SHP77 treated with DMSO at 0.1 percent for 48 hours (cell line): ENCODE data around the gene NGDN.

Source experiments
- DNase-seq: peaks from one replicate; lab custom pipeline; 2025; lab: John Stamatoyannopoulos, UW

Gene NGDN

DNA sequence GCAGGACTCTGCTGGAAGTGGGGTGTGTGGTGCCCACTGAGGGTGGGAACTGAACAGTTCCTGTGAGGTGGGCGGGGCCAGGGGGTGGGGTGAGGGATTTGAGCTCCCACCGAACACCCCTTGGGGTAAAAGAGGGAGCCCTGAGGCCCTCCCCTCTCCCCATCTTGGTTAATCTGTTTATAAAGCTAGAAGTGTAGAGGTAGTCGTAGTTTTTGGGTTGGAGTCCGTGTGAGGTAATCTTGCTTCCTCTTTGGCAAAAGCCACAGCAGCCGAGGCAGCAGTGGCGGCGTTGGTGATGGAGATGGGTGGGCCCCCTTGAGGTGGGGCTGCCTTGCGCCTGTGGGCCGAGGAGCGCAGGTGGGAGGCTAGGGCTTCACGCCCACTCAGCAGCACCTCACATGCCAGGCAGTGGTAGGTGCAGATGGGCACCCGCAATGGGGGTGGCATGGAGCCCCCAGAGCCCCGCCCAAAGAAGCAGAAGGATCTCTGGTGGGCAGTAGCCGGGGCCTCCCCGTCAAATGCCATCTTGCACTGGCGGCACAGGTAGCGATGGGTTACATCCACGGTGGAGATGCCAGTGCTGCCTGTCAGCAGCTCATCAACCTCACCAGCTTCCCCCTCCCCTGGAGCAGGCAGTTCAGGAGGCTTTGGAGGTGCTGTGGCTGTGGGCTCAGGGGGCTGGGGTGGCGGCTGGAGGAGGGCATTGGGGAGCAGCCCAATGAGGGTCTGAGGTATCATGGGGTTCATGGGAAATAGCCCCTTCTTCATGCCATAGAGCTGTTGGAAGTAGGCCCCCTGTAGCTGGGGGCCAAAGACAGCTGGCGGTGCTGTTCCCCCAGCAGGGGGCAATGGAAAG lies 52.5 kb downstream of the NGDN start:
- no peak for DNase-seq

DNA sequence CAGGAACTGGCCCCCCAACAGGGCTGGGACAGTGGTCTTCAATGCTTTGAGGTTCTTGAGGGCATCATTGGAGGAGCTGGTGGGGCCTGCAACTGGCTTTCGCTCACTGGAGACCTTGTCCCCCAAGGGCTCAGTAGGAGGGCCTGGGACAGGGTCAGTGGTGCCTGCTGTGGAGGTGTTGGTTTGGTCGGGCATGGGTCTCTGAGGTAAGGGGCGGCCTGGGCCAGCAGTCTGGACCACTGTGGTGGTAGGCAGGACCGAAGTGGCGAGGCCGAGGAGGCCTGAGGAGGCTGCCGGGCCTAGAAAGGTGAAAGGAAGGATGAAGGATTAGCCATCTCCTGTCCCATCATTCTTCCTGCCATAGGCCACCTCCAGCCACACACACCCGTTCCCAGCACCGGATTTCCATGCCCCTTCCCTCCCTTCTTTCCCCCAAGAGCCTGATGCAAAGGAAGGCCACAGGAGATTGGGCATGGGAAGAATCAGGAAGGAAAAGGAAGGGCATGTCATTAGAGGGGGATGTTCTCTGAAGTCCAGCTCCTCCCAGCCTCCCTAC lies 53.2 kb downstream of the NGDN start:
- no peak for DNase-seq

DNA sequence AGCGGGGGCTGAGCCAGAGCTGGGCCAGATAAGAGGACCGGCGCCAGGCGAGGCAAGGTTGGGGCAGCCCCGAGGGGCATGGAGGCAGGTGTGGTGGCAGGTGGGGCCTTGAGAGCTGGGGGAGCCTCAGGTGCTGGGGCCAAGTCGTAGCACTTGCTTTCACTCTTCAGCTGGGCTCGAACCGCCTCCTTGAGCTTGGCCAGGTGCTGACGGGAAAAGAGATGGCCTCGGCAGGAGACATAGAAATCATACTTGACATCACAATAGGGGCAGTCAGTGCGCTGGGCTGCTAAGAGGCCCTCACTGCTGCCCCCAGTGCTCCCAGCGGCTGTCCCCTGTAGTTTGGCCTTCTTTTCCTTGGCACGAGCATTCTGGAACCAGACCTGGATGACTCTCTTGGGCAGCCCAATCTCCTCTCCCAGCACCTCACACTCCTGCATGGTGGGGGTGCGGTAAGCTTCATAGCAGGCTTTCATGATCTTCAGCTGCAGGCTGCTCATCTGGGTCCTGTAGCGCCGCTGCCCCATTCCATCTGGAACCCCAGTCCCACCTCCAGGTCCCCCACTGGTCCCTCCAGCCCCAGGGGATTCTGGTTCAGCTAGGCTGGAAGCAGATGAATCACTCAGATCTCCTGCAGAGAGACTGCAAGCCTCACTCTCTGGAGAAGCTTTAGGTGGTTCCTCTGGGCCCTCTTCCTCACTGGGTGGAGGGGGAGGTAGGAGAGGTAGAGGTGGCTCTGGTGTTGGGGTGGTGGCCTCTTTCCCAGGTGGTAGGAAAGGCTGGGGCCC lies 53.9 kb downstream of the NGDN start:
- DNase-seq: no peak

DNA sequence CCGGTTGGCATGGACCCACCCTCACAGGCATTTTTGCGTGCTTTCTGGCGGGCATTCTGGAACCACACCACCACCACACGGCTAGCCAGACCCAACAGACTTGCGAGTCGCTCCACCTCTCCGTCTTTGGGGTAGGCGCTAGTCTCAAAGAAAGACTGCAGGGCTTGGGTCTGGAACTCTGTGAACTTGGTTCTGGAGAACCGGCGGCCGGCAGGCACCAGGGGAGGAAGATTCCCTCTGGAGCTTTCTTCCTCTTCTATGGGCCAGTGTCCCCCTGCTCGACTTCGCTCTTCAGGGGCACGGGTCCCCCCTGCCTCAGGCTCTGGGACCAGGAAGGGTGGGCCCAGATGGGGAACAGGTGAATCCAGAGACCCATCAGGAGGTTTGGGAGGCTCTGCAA lies 55.5 kb downstream of the NGDN start:
- no peak for DNase-seq

DNA sequence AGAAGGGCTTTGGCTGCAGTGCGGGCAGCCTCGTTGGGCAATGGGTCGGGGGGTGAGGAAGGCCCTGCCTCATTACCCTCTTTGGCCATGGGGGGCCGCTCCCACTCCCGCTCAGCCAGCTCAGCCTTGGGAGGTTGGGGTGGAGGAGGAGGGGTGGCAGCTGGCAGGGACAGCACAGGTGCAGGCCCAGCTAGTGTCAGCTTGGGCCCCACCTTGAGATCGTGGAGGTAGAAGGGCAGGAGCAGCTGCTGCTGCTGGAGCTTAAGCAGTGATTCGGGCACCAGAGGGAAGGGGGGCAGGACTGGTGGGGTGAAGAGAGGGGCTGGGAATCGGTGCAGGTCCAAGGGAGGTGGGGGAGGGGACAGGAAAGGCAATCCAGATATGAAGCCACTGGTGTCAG lies 56.1 kb downstream of the NGDN start:
- no peak for DNase-seq
